Hepatic stellate cell (primary cell): Measurements from ENCODE around the gene DYSF.

ENCODE experiments used
- DNase-seq: peaks from one replicate; pipeline ENCODE4 v3.0.0; 2011; ENCODE audit warnings: low spot score

DYSF gene

GRCh38 chr2:71734620-71735019 is 281.3 kb downstream of the DYSF start:
- no peak for DNase-seq

- no peak for DNase-seq
Observed at GRCh38 chr2:71735676-71736075, 282.3 kb downstream of the DYSF start.
